Aorta (tissue), 5 donors: ENCODE data around the gene NFKBIE. TPM values are rescaled to one million over a fixed set of nuclear protein-coding genes. Genes with fewer than 3 reads are reported as not detected.
A peak's percentile ranks its signal among the peaks of the same experiment; 100 is the strongest.
"Not testable (repeated sequence)": the region's sequence is repeated elsewhere in the genome, so short reads cannot be mapped to it uniquely, and the experiment has no call there.

Experiments used
- ATAC-seq: fragments of 200-7000 bp; cut with Tn5 transposase; one replicate; pipeline ENCODE4 v1.9.1; 2022; ENCODE audit warnings: moderate library complexity; ENCODE audit not compliant: low FRiP score
- DNase-seq, 2 donors: peaks; one replicate each; pipeline ENCODE4 v3.0.0-alpha.2; 2020
- H3K27ac ChIP-seq, 2 donors: one replicate each; pipeline ENCODE4 v1.5.1; 2013; ENCODE audit warnings: low read length in 2 of 2, mild to moderate bottlenecking in 2 of 2, moderate library complexity in 2 of 2, control low read depth in 1 of 2, inconsistent platforms in 1 of 2, low read depth in 1 of 2
- H3K27me3 ChIP-seq, 2 donors: one replicate each; pipeline ENCODE4 v1.6.1; 2013; ENCODE audit warnings: control low read depth in 1 of 2, low read length in 1 of 2, mild to moderate bottlenecking in 1 of 2, moderate library complexity in 1 of 2; ENCODE audit not compliant: insufficient read depth in 2 of 2, control insufficient read depth in 1 of 2
- H3K36me3 ChIP-seq, 2 donors: one replicate each; pipeline ENCODE4 v1.6.1; 2013; ENCODE audit warnings: control low read depth in 1 of 2, low read length in 1 of 2, mild to moderate bottlenecking in 1 of 2; ENCODE audit not compliant: insufficient read depth in 2 of 2, control insufficient read depth in 1 of 2
- H3K4me1 ChIP-seq, 2 donors: one replicate each; pipeline ENCODE4 v1.6.1; 2013; ENCODE audit warnings: low read length in 2 of 2, control low read depth in 1 of 2, mild to moderate bottlenecking in 1 of 2, moderate library complexity in 1 of 2; ENCODE audit not compliant: insufficient read depth in 2 of 2, control insufficient read depth in 1 of 2
- H3K4me3 ChIP-seq, 2 donors: one replicate each; pipeline ENCODE4 v1.5.1; 2013; ENCODE audit warnings: low read length in 2 of 2, control low read depth in 1 of 2, mild to moderate bottlenecking in 1 of 2
- H3K9me3 ChIP-seq: one replicate; pipeline ENCODE4 v1.6.1; 2013; ENCODE audit warnings: mild to moderate bottlenecking, low read length; ENCODE audit not compliant: control insufficient read depth
- WGBS, 2 donors: extraction: QIAGEN DNeasy Blood & Tissue Kit; methylation state at CpG; one replicate each; pipeline ENCODE4 v1.1.7; 2013; 5-methylcytosine and 5-hydroxymethylcytosine counted together
- intact Hi-C, 2 donors: fragments of 100-400 bp; cut with DNase I; formaldehyde crosslinking; loops; one replicate each; pipeline versions ENCODE4 v1.14.2 to v1.15.0; 2022
- polyA plus RNA-seq, 2 donors: library from polyadenylated mRNA; stranded (reverse); fragments of 200-250 nt; gene quantifications; one replicate each; pipeline ENCODE4 v1.2.3, GENCODE V29; 2013
- total RNA-seq, 2 donors: library from RNA; stranded (reverse); fragmentation: NEBNext Ultra II Directional; extraction: Animal tissue kit (Norgen Biotek cat#: 25700); gene quantifications; one replicate each; pipeline ENCODE4 v1.2.1, GENCODE V29; 2021
- donor health status: healthy with polysubstance abuse.
- donor health status: Bipolar disorder and iron deficiency.
- donor health status: DM: no; HTN: no; CAD: no.
- donor health status: DM: no; HTN: no; CAD: no.
- donor health status: DM: yes; HTN: yes; CAD: no.

The NFKBIE gene
- total and polyA plus RNA-seq, 4 donors: 3.5 to 10.9 (median 4.9) TPM

GRCh38 chr6:44235891-44236516, 29.3 kb downstream of the NFKBIE start:
- ATAC-seq (no peak), DNase-seq (peak; percentile 31 to 47)
- H3K27me3 ChIP-seq: no peaks in the 10 kb centered on the region
- no peaks in the 10 kb centered on the region for H3K4me1 ChIP-seq
- H3K4me3 ChIP-seq: no peak overlapping the region
- H3K36me3 ChIP-seq: no peaks in the 10 kb centered on the region
- no peaks in the 10 kb centered on the region for H3K9me3 ChIP-seq
- 79 to 85% methylated on average over 6 of the region's 6 CpGs for WGBS, 2 donors
- intact Hi-C loops: loop anchor here in 1 of 2 donors (2.0 kb wide), 1 partner anchor 63 kb away; no protein-coding TSS in a partner anchor
- H3K27ac ChIP-seq: peak overlapping the region in 1 of 2 donors; percentile 15

- no peaks in the 10 kb centered on the region for H3K9me3 ChIP-seq
- intact Hi-C loops: loop anchor here in 1 of 2 donors (2.0 kb wide), 1 partner anchor 62 kb away; no protein-coding TSS in a partner anchor
- ATAC-seq: no peak
- DNase-seq: peak; percentile 17 to 19
- H3K4me1 ChIP-seq: no peaks in the 10 kb centered on the region
- WGBS, 2 donors: 53 to 66% methylated on average over 6 of the region's 6 CpGs
- peak overlapping the region; percentile 18 to 63 for H3K27ac ChIP-seq
- H3K27me3 ChIP-seq: no peaks in the 10 kb centered on the region
- H3K4me3 ChIP-seq: no peak overlapping the region
- no peaks in the 10 kb centered on the region for H3K36me3 ChIP-seq
Measured at GRCh38 chr6:44235269-44235668, 30.1 kb downstream of the NFKBIE start.

GRCh38 chr6:44234101-44235025, 31.0 kb downstream of the NFKBIE start:
- peak; percentile 80 for ATAC-seq
- intact Hi-C loops: loop anchor here in 1 of 2 donors (2.0 kb wide), 1 partner anchor 62 kb away; no protein-coding TSS in a partner anchor
- Histone ChIP-seq H3K4me3 (no peak overlapping the region), H3K4me1 (no peaks in the 10 kb centered on the region), H3K36me3 (peaks cover 0 to 2% of the 10 kb centered on the region in 2 donors), H3K27me3 (no peaks in the 10 kb centered on the region), H3K27ac (peak overlapping the region; percentile 62 to 63), H3K9me3 (no peaks in the 10 kb centered on the region)
- DNase-seq: peak; percentile 90 to 94
- WGBS, 2 donors: 3 to 8% methylated on average over 5 of the region's 5 CpGs

GRCh38 chr6:44233567-44234100, 31.7 kb downstream of the NFKBIE start:
- Histone ChIP-seq H3K9me3 (no peaks in the 10 kb centered on the region), H3K27ac (peak overlapping the region in 1 of 2 donors; percentile 85), H3K4me1 (no peaks in the 10 kb centered on the region), H3K4me3 (no peak overlapping the region), H3K36me3 (peaks cover 0 to 3% of the 10 kb centered on the region in 2 donors), H3K27me3 (no peaks in the 10 kb centered on the region)
- 19% methylated on average over 14 of the region's 14 CpGs for WGBS, 2 donors
- intact Hi-C loops: loop anchor here in 1 of 2 donors (2.0 kb wide), 1 partner anchor 61 kb away; no protein-coding TSS in a partner anchor
- ATAC-seq (no peak), DNase-seq (peak in 1 of 2 donors; percentile 58)

GRCh38 chr6:44232676-44233566, 32.4 kb downstream of the NFKBIE start:
- WGBS, 2 donors: 75% methylated on average over 16 of the region's 16 CpGs
- Histone ChIP-seq H3K4me3 (no peak overlapping the region), H3K27ac (peak overlapping the region in 1 of 2 donors; percentile 85), H3K36me3 (peaks cover 0 to 3% of the 10 kb centered on the region in 2 donors), H3K9me3 (no peaks in the 10 kb centered on the region), H3K27me3 (no peaks in the 10 kb centered on the region), H3K4me1 (no peaks in the 10 kb centered on the region)
- peak in 1 of 2 donors; percentile 72 for DNase-seq
- intact Hi-C loops: no loop called here
- no peak for ATAC-seq

GRCh38 chr6:44231426-44231825, 33.9 kb downstream of the NFKBIE start:
- H3K4me3 ChIP-seq, H3K36me3 ChIP-seq, H3K4me1 ChIP-seq, intact Hi-C loops, H3K27ac ChIP-seq, H3K27me3 ChIP-seq, H3K9me3 ChIP-seq, ATAC-seq: not testable (repeated sequence)
- peak in 1 of 2 donors; percentile 64 for DNase-seq
- 84 to 90% methylated on average over 9 of the region's 9 CpGs for WGBS, 2 donors

GRCh38 chr6:44230034-44230675, 35.2 kb downstream of the NFKBIE start:
- H3K9me3 ChIP-seq: no peaks in the 10 kb centered on the region
- H3K36me3 ChIP-seq: peaks cover 0 to 3% of the 10 kb centered on the region in 2 donors
- H3K27me3 ChIP-seq: no peaks in the 10 kb centered on the region
- 88 to 89% methylated on average over 10 of the region's 10 CpGs for WGBS, 2 donors
- intact Hi-C loops: no loop called here
- no peak overlapping the region for H3K27ac ChIP-seq
- no peak overlapping the region for H3K4me3 ChIP-seq
- DNase-seq: peak in 1 of 2 donors; percentile 69
- no peak for ATAC-seq
- no peaks in the 10 kb centered on the region for H3K4me1 ChIP-seq
